ENCODE results near the gene MAPT.
A peak's percentile ranks its signal among the peaks of the same experiment; 100 is the strongest.
"Not testable (repeated sequence)": the region's sequence is repeated elsewhere in the genome, so short reads cannot be mapped to it uniquely, and the experiment has no call there.

Gene MAPT

DNA sequence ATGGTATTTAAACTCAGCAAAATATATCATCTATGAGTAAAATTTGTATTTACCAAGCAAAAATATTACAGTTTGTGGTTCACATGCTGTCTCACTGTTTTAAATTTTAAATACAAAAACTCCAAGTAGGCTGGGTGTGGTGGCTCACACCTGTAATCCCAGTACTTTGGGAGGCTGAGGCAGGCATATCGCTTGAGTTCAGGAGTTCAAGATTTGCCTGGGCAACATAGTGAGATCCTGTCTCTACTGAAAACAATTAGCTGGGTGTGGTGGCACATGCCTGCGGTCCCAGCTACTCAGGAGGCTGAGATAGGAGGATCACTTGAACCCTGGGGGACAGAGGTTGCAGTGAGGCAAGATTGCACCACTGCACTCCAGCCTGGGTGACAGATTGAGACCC, 37.3 kb downstream of the MAPT start:
- DNase-seq: no peak

DNA sequence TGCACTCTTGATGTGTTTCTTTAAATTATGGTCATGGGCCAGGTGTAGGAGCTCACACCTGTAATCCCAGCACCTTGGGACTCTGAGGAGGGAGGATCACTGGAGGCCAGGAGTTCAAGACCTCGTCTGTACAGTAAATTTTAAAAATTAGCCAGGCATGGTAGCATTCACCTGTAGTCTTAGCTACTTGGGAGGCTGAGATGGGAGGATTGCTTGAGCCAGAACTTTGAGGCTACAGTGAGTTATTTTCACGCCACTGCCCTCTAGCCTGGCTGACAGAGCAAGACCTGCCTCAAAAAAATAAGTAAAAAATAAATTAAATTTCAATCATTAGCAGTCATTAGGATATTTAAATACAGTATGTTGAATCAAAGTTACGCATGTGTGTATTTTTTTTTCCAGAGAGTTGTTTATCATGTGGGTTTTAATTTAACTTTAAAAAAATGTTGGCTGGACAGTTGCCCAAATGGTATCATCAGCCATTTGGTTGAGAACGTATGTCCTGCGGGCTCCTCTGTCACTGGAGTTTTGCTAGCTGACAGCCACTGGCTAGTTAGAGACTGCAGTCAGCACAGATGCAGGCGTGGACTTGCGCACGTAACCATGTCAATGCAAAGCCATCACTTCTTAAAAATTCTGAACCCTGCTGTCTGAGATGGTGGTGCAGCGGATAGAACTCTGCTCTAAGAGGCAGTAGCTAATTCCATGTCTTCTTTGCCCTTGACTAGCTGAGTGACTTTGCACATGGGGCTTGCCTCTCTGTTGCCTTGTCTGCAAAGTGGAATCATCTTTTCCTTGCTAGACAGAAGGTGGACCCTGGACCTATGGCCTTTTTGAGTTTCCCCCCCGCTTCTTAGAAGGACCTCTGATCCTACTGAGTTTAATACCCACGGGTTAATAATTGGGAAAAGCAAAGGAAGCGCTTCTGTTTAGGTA, 40.0 kb downstream of the MAPT start:
- DNase-seq: no peak

DNA sequence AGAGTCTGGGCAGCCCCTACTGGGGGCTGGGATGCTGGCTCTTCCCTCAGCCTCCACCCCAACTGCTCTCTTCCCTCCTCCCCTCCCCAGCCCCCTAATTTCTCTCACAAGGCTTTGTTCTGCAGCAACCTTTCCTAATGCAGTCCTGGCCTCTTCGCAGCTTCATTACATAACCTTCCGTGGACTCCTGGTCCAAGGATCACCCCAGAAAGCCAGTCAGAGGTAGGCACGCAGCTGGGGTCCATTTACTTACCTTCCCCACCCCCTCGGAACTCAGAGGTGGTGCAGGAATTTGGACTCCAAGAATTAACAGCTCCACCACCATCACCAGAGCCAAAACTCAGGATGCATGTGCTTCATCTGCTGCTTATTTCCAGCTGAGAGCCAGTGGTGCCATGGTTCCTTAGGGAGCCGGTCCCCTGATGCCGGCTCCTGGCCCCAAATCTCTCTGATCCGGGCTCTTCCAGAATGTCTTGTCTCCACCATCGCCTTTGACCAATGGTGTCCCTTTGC, 40.9 kb downstream of the MAPT start:
- DNase-seq: no peak

DNA sequence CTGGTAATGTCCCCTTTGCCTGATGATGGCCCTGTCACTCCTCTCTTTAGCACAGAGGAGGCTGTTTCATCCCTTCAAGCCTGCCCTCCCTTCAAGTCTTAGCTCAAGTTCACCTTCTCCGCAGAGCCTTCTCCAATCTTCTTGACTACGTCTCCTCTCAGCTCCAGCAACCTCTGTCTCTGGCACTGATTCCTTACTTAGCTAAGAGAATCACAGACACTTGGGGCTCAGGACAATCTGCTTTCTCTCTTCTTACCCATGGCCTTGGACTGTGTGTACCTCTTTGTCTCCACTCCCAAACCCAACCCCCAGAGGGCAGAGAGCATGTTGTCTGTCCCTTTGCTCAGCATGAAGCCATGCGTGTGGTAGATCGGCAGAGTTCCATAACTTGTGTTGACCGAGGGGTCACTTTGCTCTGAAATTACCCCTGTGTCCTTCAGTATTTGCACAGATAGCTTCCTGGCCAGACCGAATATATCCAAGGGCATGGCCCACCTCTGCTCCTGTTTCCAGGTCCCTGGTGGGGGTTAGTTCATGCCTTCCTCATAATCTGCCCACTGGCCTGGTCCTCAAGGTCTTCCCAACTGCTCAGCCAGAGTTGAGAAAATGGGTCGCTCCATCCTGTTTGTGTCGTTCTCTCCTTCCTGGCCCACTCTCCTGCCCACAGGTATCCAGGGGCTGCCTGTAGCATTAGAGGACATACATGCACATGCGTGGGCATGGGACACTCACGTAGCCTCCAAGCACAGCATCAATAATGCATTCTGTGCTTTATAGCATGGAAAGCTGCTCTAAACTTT, 41.6 kb downstream of the MAPT start:
- no peak for DNase-seq

DNA sequence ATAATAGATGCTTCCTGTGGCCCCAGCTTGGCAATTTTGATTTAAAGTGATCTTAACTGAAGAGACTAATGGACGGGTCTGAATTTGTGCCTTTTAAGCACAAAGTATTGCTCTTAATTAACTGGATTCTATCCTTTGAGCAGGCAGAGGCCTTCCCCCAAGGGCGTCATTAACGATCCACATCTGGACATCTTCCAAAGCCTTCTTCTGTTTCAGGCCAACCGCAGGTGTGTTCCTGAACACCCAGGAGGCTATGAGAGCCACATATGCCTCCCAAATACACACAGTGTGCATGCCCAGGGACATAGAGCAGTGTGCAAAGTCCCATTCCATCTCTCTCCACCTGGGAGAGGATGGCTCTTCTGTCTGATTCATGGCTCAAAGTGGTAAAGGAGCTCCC, 42.3 kb downstream of the MAPT start:
- DNase-seq: no peak

DNA sequence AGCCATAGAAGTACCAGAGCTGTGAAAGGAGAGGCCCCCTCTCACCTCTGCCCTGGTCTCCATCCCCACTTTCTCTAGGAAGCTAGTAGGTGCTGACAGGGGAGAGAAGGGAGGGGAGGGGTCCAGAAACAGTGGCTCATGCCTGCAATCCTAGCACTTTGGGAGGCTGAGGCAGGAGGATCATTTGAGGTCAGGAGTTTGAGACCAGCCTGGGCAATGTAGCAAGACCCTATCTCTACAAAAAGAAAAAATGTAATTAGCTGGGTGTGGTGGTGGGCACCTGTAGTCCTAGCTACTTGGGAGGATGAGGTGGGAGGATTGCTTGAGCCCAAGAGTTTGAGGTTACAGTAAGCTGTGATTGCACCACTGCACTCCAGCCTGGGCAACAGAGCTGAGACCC, 42.8 kb downstream of the MAPT start:
- DNase-seq: not testable (repeated sequence)

DNA sequence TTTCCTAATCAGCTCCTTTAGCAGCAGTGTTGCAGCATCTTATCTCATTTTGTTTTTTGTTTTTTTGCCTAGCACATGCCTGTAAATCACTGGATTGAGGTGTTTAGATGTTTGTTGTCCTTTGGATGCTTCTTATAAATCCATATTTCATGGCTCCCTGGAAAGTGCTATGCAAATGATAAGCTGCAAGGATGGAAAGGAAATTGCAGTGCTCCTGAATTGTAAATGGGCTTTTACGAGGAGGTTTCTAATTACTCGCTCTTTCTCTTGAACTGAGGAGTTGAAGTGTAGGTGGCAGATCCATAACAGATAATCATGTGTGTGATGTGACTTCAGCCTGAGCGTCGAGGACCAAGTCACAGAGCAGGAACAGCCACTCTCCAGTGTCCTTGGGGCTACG, 45.0 kb downstream of the MAPT start:
- DNase-seq: no peak

DNA sequence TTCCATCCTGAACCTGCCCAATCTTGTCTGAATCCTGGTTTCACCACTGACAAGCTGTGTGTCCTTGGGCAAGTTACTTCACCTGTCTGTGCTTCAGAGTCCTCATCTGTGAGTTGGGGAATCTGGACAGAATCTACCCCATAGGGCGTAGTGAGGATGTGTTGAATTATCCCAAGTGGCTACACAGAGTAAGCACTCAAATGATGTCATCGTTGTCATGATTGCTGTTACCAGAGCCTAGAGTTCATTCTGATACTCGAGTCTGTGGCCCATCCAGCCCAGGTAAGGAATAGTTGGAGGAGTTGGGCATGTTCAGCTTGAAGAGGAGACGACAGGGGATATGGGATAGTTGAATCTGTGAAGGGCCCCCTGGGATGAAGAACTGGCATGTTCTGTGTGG, 45.9 kb downstream of the MAPT start:
- DNase-seq: no peak

DNA sequence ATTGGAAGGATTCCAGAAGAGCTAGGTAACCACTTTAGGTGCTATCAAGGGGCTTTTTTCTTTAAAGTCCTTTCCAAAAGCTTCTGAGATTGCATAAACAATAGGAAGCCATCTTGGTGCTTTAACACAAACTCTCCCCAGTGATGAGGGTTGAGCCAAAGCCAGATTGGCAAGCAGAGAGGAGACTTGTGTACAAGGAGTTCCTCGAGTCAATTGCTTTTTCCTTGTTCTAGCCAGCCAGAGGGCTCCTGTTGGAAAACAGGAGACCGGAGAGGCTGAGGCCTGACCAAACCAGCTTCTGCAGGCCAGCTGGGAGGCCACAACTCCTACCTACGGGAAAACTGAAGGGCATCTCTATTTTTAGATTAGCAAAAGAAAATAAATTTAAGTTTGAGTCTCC, 46.5 kb downstream of the MAPT start:
- DNase-seq: no peak

DNA sequence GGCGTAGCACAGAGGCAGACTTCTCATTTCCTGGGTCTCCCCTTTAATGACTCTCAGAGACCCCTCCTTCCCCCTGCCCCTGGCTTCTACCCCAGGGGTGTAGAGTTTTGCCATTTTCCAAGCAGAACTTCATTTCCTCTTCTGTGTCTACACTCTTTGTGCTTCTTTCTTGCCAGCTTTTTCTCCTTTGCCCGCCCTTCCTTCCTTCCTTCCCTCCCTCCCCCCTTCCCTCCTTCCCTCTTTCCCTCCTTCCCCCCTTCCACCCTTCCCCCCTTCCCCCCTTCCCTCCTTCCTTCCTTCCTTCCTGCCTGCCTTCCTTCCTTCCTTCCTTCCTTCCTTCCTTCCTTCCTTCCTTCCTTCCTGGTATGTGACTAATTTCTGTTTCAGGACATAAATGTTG, 47.0 kb downstream of the MAPT start:
- no peak for DNase-seq

DNA sequence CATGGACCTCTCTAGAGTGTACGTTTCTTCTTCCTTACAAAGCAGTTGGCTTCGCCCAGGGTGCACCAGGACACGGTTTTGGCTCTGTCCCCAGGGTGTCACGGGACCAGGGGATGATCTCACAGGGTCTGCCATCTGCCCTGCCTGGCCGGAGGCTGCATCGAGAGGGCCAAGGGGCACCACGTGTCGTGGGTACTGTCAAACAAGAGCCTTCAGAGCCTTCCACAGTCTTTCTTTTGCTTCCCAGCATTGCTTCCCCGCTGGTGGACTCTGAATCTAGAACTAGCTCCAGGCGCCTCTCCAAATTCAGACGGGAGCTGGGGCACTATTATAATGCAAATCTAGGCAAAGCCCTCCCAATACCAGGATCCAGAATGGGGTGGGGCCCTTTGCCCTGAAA, 47.9 kb downstream of the MAPT start:
- DNase-seq: no peak

DNA sequence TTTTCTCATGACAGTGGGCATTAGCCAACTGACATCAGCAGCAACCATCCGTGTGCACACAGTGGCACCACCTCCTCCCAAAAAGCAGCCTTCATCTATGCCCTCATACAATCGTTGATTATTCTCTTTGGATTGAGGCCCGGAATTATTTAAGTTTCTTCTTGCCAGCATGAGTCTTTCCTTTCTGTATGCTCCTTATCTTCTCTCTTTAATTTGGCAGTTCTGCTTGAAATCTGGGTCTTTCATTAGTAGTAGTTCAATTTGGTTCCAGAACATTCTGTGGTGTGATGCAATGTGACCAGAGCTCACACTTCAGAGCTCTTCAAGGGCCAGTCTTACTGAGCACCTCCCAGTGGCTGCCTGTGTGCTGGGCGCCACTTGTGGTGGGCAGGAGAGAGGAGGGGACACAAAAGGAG, 52.5 kb downstream of the MAPT start:
- DNase-seq: no peak

DNA sequence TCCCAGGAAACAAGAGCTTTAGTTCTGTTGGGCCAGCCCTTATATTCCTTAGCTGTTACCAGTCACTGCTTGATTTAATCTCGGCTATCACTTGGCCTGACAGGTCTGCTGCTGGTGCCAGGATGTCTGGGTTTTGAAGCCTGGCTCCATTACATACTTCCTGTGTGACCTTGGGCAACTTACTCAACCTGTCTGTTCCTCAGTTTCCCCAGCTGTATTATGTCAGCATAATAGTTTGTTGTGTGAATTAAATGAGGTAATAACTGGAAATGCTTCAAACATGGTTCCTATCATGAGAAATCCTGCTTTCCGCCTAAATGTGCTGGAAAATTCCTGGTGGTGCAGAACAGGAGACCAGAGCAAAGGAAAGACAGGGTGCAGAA, 54.1 kb downstream of the MAPT start:
- DNase-seq: no peak

DNA sequence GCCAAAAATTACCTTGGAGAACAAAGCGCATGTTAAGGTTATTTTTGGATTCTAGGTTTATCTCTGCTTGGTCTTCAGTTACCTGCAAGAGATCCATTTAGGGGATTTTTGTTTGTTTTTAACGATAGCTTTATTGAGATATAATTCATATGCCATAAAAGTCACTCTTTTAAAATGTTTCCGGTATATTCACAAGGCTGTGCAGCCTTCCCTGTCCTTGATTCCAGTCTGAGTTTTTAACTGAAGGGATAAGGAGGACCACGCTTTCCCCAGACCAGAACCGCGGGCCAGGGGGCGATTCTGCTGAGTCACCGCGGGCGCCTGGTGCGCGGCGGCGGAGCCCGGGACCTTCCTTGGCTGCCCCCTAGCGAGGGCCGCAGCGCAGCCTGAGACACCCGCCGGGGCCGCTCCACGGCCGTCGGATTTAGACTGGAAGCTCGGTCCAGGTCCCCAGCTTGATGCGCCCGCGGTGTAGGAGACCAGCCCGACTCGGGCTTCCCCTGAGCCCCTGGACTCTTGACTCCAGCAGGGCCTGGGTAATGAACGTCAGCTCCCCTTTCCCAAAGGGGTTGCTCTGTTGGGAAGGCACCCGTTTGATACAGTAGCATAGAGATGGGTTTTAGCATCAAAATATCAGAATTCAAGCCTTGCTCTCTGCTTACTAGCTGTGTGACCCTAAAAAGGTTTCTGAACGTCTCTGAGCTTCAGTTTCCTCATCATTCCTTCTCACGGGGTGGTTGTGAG, 54.7 kb downstream of the MAPT start:
- peak; percentile 69 for DNase-seq

DNA sequence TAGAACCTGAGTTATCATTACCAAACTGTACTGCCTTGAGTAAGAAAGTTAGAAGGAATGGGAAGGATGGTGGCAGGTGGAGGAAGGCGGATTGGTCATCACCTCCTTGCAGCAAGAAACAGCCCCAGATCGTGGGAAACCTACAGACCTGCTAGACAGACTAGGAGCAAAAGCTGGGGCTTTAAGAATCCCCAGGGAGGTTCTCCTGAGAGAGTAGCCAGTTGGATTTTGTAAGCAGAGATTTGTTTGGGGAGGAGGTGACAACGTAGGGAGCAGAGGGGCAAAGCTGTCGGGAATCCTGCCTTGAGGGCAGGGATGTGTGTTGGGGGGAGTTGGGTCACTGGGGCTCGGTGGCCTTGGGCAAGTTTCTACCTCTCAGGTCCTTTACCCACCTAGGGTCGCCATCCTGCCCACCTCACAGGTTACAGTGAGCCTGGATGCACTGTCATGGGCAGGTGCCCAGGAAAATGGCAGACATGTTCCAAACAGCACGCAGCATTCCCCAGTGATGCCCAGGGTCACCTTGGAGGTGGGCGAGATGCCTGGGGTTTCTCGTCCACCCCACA, 55.5 kb downstream of the MAPT start:
- DNase-seq: no peak

DNA sequence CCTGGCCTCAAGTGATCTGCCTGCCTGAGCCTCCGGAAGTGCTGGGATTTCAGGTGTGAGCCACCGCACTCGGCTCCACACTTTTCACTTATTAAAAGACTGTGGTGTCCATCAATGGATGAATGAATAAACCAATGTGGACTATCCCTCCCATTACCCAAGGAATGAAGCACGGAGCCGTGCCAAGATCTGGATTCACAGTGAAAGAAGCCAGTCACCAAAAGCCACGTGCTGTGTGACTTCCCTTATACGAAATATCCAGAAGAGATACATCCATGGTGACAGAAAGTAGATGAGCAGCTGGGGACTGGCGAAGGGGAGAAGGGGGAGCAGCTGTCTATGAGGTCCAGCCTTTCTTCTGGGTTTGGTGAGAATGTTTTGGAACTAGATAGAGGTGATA, 56.5 kb downstream of the MAPT start:
- DNase-seq: no peak

DNA sequence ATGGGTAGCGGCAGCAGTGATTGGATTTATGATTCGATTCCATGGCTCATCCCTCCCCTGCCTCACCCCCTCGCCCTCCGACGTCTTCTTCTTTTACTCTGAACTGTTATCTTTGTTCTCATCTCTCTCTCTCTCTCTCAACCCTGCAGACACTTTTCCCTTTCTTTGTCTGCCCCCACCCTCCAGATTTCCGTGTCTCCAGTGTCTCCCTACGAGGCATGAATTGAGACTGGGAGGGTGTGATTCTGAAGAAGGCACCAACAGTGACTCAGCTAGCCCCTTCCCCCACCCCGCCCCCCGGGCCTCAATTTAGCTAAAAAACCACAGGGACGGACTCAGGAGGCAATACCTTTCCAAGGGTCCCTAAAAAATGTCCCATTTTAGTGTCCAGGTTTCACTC, 57.0 kb downstream of the MAPT start:
- DNase-seq: no peak

DNA sequence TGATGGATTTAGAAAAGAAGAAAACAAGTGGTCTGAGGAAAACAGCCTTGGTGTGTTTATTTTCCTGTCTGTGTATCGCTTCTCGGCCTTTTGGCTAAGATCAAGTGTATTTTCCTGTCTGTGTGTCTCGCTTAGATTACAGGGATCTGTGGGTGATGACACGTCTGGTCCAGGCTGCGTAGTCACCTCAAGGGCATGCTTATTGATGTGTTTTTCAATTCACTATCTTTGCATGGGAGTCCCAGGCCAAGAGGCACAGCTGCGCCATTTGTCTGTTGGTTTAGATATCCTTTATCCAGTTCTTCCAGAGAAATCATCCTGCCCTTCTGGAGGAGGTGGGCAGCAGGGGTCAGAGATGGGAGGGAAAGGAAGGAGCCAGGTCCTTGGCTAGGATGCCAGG, 57.6 kb downstream of the MAPT start:
- DNase-seq: no peak

DNA sequence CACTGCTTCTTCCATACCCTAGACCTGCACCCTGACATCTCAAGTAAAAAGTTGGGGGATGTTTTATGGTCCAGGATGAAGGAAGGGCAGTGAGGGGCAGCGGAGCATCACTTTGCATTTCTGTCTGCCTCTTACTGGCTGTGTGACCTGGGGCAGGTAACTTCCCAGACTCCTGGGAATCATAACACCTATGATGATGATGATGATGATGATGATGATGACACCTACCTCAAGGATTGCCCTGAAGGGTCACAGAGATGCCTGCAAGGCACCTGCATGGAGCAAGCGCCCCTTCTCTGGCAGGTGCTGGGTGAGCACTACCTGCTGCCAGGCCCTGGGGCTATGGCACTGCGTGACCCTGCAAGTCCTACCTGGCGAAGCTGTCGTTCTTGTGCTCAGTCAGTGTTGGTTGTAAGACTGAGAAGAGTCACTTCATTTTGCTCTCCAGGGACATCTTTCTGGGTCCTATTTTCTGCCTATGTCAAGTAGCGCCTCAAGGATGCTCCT, 58.5 kb downstream of the MAPT start:
- DNase-seq: no peak

DNA sequence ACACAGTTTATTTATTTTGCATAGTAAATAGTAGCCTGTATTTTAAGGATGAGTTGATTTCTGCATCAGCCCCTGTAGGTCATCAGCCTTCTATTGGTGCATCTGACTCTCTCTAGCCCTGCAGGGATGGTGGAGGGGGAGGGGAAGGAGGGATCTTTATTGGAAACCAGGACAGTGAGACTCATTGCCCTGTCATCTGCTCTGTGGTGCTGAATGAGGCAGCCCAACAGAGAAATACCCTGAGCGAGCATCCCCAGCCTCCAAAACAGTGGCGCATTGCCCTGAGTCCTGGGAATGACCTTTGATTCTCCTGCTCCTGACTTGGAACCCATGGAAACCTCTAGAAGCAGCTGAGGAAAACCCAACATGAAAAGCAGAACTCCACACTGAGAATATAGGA, 59.2 kb downstream of the MAPT start:
- no peak for DNase-seq

DNA sequence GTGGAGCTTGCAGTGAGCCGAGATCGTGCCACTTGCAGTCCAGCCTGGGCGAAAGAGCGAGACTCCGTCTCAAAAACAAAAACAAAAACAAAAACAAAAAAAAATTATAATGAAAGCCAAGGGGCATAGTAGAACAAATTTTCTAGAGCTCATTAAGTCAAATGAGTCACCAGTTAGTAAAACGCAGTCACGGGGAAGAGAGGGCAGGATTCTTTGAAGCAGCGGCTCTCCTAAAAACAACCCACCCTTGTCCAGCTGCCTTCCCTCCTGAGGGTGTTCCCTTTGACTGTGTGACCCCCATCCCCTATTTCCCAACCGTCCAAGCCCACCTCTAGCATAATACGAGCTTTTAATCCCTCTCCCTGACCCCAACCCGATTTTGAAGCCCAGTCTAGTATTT, 60.6 kb downstream of the MAPT start:
- no peak for DNase-seq

DNA sequence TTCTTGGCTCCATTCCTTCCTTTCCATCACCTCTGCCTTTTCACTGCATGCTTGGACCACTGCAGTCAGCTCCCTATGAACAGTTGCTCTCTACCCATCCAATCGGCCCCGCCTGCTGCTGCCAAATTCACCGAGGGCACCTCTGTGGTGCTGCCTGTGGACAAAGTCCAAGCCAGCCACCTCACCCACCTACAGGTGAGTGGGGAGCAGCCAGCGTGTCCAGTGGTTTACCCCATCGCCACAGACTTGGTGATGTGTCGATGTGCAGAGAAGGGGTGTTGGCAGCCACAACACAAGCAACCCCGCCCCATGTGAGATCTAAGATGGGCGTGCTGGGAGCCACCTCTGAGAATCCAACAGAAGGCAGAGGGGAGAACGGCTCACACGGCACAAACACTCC, 61.0 kb downstream of the MAPT start:
- no peak for DNase-seq

DNA sequence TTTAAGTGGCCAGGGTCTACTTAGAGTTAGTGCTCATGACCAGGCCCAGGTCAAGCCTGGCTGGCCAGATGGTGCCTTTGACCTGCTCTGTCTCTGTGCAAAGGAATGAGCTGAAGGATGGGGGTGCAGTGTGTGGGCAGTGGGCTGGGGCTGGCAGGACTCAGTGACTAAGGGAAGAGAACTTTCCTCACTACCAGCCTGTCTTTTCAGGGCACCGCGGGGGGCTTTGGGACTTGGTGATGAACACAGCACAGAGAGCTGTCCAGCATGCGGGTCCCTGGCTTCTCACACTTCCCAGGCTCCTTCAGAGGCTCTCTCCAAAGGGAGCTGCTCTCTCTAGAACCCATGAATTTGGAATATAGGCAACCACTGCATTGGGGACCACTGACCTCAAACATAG, 61.7 kb downstream of the MAPT start:
- no peak for DNase-seq
